OCI-LY3 (cell line): ENCODE measurements around the gene BICDL1.

Source experiments
- H2AFZ ChIP-seq: fragments of 200-600, 300-600 bp; shearing (Covaris generic); 2 replicates; pipeline ENCODE4 v1.6.0; 2014; ENCODE audit warnings: antibody characterized with exemption, low read depth, low read length
- H3K27ac ChIP-seq: fragments of 200-600, 300-600 bp; sonication (generic); 2 replicates; pipeline ENCODE4 v1.5.1; 2014; ENCODE audit warnings: mild to moderate bottlenecking, low read length, moderate library complexity, mixed read lengths
- H3K27me3 ChIP-seq: fragments of 200-600, 300-600 bp; sonication (generic); 2 replicates; pipeline ENCODE4 v1.6.1; 2014; ENCODE audit warnings: low read depth, low read length, mixed read lengths
- H3K36me3 ChIP-seq: fragments of 200-600, 300-600 bp; sonication (generic); replicated peaks from 2 replicates; pipeline ENCODE3; 2014; ENCODE audit warnings: low read depth, low read length, mixed read lengths
- H3K4me1 ChIP-seq: fragments of 300-600, 200-600 bp; sonication (generic); 2 replicates; pipeline ENCODE4 v1.6.1; 2014; ENCODE audit warnings: low read length, mixed read lengths
- H3K4me2 ChIP-seq: fragments of 200-600, 300-600 bp; sonication (generic); 2 replicates; pipeline ENCODE4 v1.6.1; 2014; ENCODE audit warnings: low read length, mixed read lengths
- H3K4me3 ChIP-seq: fragments of 300-600, 200-600 bp; sonication (generic); 2 replicates; pipeline ENCODE4 v1.5.1; 2014; ENCODE audit warnings: antibody characterized with exemption, mild to moderate bottlenecking, low read length, moderate library complexity
- H3K79me2 ChIP-seq: fragments of 300-600, 200-600 bp; shearing (Covaris generic); 2 replicates; pipeline ENCODE4 v1.6.1; 2014; ENCODE audit warnings: mild to moderate bottlenecking, low read length, mixed read lengths
- H3K9ac ChIP-seq: fragments of 300-600, 200-600 bp; shearing (Covaris generic); 2 replicates; pipeline ENCODE4 v1.6.0; 2014; ENCODE audit warnings: mild to moderate bottlenecking, low read length, moderate library complexity
- H3K9me3 ChIP-seq: fragments of 200-600, 300-600 bp; shearing (Covaris generic); 2 replicates; pipeline ENCODE4 v1.6.1; 2014; ENCODE audit warnings: low read length, mixed read lengths; ENCODE audit not compliant: insufficient read depth
- H4K20me1 ChIP-seq: fragments of 200-600, 300-600 bp; sonication (generic); 2 replicates; pipeline ENCODE4 v1.6.1; 2016; ENCODE audit warnings: low read length, mixed read lengths; ENCODE audit not compliant: insufficient read depth
- EZH2phosphoT487 ChIP-seq: fragments of 200-600 bp; shearing (Covaris generic); IDR thresholded peaks from 2 replicates; pipeline ENCODE4 v1.6.1; 2018; ENCODE audit warnings: antibody characterized with exemption, mixed run types, low read depth
- TF ChIP-seq, protein P1 (sequence below): fragments of 200-600, 300-600 bp; sonication (generic); IDR thresholded peaks from 2 replicates; pipeline ENCODE4 v1.5.1; 2014; ENCODE audit warnings: antibody characterized with exemption, low read length, low read depth

BICDL1 gene

DNA sequence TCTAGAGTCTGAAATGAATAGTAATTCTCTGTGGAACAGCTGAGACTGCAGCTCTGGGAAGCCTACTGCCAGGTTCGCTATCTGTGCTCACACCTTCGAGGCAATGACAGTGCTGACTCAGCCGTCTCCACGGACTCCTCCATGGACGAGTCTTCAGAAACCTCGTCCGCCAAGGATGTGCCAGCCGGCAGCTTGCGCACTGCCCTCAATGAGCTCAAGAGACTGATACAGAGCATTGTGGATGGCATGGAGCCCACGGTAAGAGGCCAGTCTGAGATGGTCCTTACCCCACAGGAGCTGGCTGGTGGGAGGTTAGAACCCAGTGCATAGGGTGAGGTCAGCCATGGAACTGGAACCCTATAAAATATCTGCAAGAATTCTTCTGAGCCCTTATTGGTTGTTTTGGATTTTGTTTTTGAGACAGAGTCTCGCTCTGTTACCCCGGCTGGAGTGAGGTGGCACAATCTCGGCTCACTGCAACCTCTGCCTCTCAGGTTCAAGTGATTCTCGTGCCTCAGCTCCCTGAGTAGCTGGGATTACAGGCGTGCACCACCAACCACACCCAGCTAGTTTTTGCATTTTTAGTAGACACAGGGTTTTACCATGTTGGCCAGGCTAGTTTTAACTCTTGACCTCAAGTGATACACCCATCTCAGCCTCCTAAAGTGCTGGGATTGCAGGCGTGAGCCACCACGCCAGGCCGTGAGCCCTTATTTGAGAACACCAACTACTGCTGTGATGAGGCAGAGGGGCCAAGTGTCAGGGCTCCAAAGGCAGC lies 83.6 kb downstream of the BICDL1 start:
- TF ChIP-seq, protein P1, sequence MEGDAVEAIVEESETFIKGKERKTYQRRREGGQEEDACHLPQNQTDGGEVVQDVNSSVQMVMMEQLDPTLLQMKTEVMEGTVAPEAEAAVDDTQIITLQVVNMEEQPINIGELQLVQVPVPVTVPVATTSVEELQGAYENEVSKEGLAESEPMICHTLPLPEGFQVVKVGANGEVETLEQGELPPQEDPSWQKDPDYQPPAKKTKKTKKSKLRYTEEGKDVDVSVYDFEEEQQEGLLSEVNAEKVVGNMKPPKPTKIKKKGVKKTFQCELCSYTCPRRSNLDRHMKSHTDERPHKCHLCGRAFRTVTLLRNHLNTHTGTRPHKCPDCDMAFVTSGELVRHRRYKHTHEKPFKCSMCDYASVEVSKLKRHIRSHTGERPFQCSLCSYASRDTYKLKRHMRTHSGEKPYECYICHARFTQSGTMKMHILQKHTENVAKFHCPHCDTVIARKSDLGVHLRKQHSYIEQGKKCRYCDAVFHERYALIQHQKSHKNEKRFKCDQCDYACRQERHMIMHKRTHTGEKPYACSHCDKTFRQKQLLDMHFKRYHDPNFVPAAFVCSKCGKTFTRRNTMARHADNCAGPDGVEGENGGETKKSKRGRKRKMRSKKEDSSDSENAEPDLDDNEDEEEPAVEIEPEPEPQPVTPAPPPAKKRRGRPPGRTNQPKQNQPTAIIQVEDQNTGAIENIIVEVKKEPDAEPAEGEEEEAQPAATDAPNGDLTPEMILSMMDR = no peak
- no peak for TF ChIP-seq EZH2phosphoT487

DNA sequence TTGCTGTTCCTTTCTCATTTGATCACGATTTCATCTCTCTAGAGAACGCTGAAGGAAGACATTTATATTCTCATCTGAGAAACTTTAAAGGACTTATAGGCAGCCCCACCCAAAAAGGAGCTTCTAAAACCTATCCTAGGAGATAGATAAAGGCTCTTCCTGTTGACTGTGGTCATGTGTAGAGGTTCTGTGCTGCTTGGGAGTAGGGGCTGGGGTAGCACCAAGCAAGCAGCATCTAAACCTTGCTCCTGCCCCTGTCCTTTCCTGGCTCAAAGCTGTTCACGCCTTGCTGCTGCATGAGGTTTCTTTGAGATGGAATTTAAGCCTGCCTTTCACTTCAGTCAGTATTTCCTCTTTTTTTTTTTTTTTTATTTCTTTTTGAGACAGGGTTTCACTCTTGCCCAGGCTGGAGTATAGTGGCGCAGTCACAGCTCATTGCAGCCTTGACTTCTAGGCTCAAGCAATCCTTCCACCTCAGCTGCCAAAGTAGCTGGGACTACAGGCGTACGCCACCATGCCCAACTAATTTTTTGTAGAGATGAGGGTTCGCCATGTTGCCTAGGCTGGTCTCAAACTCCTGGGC lies 86.1 kb downstream of the BICDL1 start:
- peak overlapping the region; percentile 39 for H3K4me2 ChIP-seq
- H3K79me2 ChIP-seq = no peaks in the 10 kb centered on the region
- H4K20me1 ChIP-seq = no peaks in the 10 kb centered on the region
- no peak overlapping the region for H3K27ac ChIP-seq
- no peak for TF ChIP-seq EZH2phosphoT487
- TF ChIP-seq, protein P1 = no peak
- peaks cover 10% of the 10 kb centered on the region for H3K36me3 ChIP-seq
- no peaks in the 10 kb centered on the region for H3K27me3 ChIP-seq
- H3K9ac ChIP-seq = no peak overlapping the region
- no peak overlapping the region for H2AFZ ChIP-seq
- peaks cover 13% of the 10 kb centered on the region for H3K4me1 ChIP-seq
- H3K4me3 ChIP-seq = no peak overlapping the region
- no peaks in the 10 kb centered on the region for H3K9me3 ChIP-seq

More for the DNA sequence above, 83.6 kb downstream of the BICDL1 start:
- Histone ChIP-seq H3K4me3 (no peak overlapping the region), H3K79me2 (no peaks in the 10 kb centered on the region), H3K4me1 (peaks cover 13% of the 10 kb centered on the region), H3K4me2 (no peak overlapping the region), H3K27ac (no peak overlapping the region), H3K27me3 (no peaks in the 10 kb centered on the region), H2AFZ (no peak overlapping the region), H3K36me3 (peaks cover 8% of the 10 kb centered on the region), H3K9ac (no peak overlapping the region), H4K20me1 (no peaks in the 10 kb centered on the region), H3K9me3 (no peaks in the 10 kb centered on the region)

DNA sequence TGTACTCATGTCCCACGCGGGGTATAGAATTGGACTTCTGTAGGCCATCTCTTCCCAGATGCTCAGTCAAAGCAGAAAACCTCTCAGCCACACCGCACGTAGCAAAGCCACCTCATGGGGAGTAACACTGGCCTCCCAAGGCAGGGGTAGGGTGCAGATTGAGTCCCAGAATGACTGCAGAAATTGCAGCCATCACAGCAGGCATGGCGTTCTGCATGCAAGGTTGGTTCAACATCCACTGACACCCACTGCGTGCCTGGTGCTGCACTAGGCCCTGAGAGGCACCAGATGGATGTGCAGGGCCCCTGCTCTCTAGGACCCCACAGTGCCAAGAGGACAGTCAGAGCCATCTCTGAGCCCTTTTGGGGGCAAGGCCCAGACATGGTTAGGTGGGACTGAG lies 87.6 kb downstream of the BICDL1 start:
- Histone ChIP-seq H3K4me1 (peaks cover 13% of the 10 kb centered on the region), H3K4me3 (no peak overlapping the region), H3K27me3 (no peaks in the 10 kb centered on the region), H3K36me3 (peaks cover 10% of the 10 kb centered on the region), H3K4me2 (no peak overlapping the region), H3K9ac (no peak overlapping the region), H2AFZ (no peak overlapping the region), H3K79me2 (no peaks in the 10 kb centered on the region), H3K9me3 (no peaks in the 10 kb centered on the region), H3K27ac (no peak overlapping the region), H4K20me1 (no peaks in the 10 kb centered on the region)
- TF ChIP-seq EZH2phosphoT487 = no peak
- TF ChIP-seq, protein P1 = no peak

DNA sequence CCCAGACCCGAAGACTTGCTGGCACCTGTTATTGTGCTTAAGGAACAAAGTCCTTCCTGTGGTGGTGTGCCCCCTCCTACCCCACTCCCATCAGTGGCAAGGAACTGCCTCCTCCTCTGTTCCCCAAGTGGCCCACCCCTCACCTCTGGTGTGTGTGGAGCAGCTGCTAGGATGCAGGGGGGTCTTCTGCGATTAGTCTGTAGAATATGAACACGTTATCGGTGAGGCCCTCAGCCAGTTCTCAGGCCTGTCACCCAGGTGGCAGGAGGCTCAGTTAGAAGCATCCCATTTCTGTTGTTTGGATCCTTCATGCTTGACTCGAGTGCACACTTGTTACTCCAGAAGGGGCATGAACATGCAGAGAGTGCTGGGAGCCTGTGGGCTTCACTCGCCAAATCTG lies 88.2 kb downstream of the BICDL1 start:
- no peaks in the 10 kb centered on the region for H3K27me3 ChIP-seq
- H3K27ac ChIP-seq = no peak overlapping the region
- no peak overlapping the region for H3K4me2 ChIP-seq
- no peak overlapping the region for H2AFZ ChIP-seq
- H4K20me1 ChIP-seq = no peaks in the 10 kb centered on the region
- no peak overlapping the region for H3K4me3 ChIP-seq
- peaks cover 13% of the 10 kb centered on the region for H3K4me1 ChIP-seq
- H3K9me3 ChIP-seq = no peaks in the 10 kb centered on the region
- H3K36me3 ChIP-seq = peaks cover 8% of the 10 kb centered on the region
- no peaks in the 10 kb centered on the region for H3K79me2 ChIP-seq
- no peak overlapping the region for H3K9ac ChIP-seq
- TF ChIP-seq, protein P1 = no peak
- TF ChIP-seq EZH2phosphoT487 = no peak
